CD4-positive, alpha-beta T cell treated with Interleukin-17A for 1 hour (primary cell): ENCODE data around the gene PRRT2.
"Not testable (repeated sequence)": the region's sequence is repeated elsewhere in the genome, so short reads cannot be mapped to it uniquely, and the experiment has no call there.

ENCODE experiments used
- DNase-seq: peaks from one replicate; pipeline ENCODE4 v3.0.0-alpha.2; 2020

Gene PRRT2

DNA sequence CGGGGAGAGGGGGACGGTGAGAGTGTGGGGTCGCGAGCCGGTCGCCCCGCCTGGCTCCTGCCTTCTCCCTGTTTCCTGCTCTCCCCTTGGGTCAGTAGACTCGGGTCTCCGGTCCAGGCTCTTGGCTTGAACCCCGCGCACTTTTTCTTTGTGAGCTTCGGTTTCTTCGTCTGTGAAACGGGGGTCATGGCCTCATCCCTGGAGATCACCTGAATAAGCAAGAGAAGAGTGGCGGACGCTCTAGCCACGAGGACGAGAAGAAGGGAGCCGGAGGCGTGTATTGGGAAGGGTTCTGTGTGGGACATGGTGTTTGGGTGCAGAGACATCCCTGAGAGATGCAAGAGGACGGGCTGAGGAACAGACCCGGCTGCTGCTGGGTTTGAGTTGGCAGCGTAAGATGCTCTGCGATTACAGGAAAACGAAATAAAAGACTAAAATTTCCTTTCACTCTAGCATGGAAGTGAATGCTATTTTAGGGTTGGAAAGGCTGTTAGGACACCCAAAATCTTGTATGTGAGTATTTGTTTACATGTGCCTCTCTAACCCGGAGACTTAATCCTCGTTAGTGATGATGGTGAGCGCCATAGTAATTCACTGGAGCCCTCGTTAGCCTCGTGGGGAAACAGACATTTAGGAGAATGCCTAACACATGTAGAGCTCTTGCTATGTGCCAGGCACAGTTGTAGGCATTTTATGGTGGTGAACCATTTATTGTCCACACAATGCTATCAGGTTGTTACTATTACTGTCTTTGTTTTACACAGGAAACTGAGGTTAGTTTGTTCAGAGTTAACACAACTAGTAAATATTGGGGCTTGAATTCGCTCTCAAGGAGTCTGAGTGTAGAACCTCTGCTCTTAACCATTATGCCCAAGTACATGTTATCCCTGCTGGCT, 20.8 kb upstream of the PRRT2 start:
- DNase-seq: peak; percentile 36

- DNase-seq: peak; percentile 32
Measured at GRCh38 chr16:29791845-29792807, 19.9 kb upstream of the PRRT2 start.

GRCh38 chr16:29793153-29793552, 18.8 kb upstream of the PRRT2 start:
- DNase-seq: not testable (repeated sequence)

- no peak for DNase-seq
Measured at GRCh38 chr16:29794231-29794710, 17.7 kb upstream of the PRRT2 start.

- no peak for DNase-seq
Measured at GRCh38 chr16:29802416-29802935, 9.5 kb upstream of the PRRT2 start.

DNA sequence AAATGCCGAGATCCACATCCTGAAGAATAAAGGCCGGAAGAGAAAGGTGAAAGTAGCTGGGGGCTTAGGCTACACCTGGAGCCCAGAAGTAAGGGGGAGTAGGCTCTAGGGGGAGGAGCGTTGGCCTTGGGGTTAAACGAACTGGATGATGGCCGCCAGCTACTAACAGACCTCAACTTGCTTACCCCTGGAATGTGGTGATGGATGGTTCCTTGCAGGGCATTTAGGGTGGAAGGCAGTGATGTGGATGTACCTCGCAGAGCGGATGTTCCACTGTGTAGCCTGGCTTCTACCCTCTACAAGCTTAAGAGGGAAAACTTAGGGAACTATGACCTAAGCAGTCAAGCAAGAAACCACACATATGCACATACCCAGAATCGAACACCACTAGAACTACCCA, 8.0 kb upstream of the PRRT2 start:
- DNase-seq: no peak

- DNase-seq: no peak
Measured at GRCh38 chr16:29804455-29805231, 7.3 kb upstream of the PRRT2 start.

GRCh38 chr16:29805232-29806098, 6.5 kb upstream of the PRRT2 start:
- peak; percentile 98 for DNase-seq

- DNase-seq: no peak
Measured at GRCh38 chr16:29806099-29806579, 5.9 kb upstream of the PRRT2 start, which contains the start of gene MAZ. Gene MAZ (plus strand): TSS chr16:29806529. CDS start chr16:29806702, 173 bp downstream.

DNA sequence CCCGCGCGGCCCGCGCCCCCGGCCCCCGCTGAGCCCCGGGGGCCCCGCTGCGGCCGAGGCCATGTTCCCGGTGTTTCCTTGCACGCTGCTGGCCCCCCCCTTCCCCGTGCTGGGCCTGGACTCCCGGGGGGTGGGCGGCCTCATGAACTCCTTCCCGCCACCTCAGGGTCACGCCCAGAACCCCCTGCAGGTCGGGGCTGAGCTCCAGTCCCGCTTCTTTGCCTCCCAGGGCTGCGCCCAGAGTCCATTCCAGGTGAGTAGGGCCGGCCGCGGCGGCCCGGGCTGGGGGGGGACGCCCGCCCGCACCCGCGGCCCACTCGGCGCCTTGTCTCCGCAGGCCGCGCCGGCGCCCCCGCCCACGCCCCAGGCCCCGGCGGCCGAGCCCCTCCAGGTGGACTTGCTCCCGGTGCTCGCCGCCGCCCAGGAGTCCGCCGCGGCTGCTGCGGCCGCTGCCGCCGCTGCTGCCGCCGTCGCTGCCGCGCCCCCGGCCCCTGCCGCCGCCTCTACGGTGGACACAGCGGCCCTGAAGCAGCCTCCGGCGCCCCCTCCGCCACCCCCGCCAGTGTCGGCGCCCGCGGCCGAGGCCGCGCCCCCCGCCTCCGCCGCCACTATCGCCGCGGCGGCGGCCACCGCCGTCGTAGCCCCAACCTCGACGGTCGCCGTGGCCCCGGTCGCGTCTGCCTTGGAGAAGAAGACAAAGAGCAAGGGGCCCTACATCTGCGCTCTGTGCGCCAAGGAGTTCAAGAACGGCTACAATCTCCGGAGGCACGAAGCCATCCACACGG, 5.2 kb upstream of the PRRT2 start:
- DNase-seq: peak; percentile 48

DNA sequence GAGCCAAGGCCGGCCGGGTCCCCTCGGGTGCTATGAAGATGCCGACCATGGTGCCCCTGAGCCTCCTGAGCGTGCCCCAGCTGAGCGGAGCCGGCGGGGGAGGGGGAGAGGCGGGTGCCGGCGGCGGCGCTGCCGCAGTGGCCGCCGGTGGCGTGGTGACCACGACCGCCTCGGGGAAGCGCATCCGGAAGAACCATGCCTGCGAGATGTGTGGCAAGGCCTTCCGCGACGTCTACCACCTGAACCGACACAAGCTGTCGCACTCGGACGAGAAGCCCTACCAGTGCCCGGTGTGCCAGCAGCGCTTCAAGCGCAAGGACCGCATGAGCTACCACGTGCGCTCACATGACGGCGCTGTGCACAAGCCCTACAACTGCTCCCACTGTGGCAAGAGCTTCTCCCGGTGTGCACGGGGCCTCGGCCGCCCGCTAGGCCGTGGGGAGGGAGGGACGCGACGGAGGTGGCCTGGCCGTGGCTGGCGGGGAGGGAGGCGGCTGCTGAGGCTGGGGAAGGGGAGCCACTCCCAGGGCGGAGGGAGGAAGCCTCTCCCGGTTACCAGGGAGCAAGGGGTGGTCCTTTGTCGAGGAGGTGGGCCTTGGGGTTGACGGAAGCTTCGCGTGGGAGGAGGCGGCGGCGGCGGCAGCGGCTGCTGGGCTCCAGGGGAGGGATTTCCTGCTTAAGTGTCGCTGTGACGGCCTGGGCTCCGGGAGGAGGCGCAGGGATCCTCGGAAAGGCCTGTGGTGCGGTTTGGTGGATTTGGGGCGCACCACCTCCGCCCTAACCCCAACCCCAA, 4.4 kb upstream of the PRRT2 start:
- peak; percentile 92 for DNase-seq

GRCh38 chr16:29808219-29808900, 3.6 kb upstream of the PRRT2 start:
- peak; percentile 48 for DNase-seq

GRCh38 chr16:29809031-29809747, 2.8 kb upstream of the PRRT2 start:
- DNase-seq: no peak

GRCh38 chr16:29809850-29810698, 1.9 kb upstream of the PRRT2 start:
- peak; percentile 68 for DNase-seq

- no peak for DNase-seq
Measured at GRCh38 chr16:29810699-29811169, 1.3 kb upstream of the PRRT2 start.

DNA sequence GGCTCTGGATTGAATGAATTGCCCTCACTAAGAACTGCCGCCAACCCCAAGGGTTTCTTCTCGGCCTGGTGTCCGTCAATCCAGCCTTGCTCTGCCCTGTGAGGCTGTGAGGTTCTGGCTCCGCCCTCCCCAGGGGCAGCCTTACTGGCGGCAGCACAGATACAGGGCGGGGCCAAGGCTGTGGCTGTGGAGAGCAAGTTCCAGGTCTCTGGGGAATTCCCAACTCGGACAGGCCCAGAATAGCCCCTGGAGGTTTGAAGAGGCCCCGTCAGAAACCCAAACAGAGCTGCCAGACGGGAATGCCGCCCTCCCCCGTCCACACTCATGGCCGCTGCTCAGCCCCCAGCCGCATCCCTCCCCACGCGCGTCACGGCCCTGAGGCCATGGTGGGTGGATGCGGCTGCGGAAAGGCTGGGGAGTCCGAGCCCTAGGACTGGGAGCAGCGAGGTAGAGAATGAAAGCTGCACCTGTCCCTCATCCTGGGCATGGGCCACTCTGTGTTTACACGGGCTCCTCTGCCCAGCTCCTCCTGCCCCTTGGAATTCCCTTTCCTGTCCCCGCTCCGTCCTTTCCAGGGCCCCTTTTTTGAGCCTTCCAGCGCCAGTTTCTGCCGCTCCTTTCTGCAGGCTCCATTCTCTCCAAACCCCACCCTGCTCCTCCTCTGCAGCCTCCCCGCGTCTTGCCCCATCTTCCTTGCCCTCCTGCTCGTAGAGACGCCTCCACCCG, 660 bp upstream of the PRRT2 start:
- DNase-seq: peak; percentile 85
